Astrocyte of the cerebellum (primary cell): Measurements from ENCODE around the gene SLC9A1.
A peak's percentile ranks its signal among the peaks of the same experiment; 100 is the strongest.
"Not testable (repeated sequence)": the region's sequence is repeated elsewhere in the genome, so short reads cannot be mapped to it uniquely, and the experiment has no call there.

Experiments
- DNase-seq: peaks from one replicate; pipeline ENCODE4 v3.0.0-alpha.2; 2011; ENCODE audit warnings: low read depth
- H3K4me3 ChIP-seq: 2 replicates; pipeline ENCODE4 v1.5.1; 2011; ENCODE audit warnings: mild to moderate bottlenecking, low read depth, low read length, moderate library complexity
- CTCF ChIP-seq: IDR thresholded peaks from 2 replicates; pipeline ENCODE4 v1.5.1; 2012; ENCODE audit warnings: low read length, low read depth, moderate library complexity, mild to moderate bottlenecking; ENCODE audit errors: missing control alignments
- in situ Hi-C: cut with HindIII; loops from 2 replicates; pipeline ENCODE4 v1.10.0; 2017; ENCODE audit warnings: low sequenced_read_pairs

SLC9A1 gene

DNA sequence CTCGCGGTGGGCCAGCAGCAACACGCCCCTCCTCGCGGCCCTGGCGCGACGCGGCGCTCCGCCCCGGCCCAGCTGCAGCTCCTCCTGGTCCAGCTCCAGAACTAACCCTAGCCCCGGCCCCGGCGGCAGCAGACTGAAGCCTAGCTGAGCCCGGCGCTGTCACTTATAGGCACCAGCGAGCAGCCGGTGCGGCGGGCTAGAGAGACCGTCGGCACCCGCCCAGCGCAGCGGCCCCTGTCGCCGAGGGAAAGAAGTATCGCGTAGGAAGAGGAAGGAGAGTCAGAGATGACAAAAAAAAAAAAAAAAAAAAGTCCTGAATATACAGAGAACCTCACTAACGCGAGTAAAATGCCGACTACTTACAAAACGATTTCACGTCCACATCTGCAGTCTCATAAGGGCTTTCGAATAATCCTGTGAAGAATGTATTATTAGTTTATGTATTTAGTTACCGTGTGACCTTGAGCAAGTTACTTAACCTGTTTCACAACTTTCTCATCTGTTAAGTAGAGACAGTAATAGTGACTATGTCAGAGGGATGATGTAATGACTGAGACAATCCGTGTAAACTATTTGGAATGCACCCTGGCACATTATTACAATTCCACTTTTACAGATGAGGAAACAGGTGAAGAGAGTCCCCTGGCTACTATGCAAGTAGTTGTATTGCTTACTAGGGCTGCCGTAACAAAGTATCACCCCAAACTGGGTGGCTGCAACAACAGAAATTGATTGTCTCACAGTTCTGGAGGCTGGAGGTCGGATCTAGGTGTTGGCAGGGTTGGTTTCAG lies at the start of gene SLC9A1:
Gene SLC9A1 (minus strand): TSS at position 135 of the 791 bp plus-strand sequence. CDS start 791 bp downstream, outside the sequence.
- peak within 1 kb of the TSS; percentile 64 for H3K4me3 ChIP-seq
- peak; percentile 73 for DNase-seq
- in situ Hi-C loops: no loop called here
- peak; percentile 88 for TF ChIP-seq CTCF

DNA sequence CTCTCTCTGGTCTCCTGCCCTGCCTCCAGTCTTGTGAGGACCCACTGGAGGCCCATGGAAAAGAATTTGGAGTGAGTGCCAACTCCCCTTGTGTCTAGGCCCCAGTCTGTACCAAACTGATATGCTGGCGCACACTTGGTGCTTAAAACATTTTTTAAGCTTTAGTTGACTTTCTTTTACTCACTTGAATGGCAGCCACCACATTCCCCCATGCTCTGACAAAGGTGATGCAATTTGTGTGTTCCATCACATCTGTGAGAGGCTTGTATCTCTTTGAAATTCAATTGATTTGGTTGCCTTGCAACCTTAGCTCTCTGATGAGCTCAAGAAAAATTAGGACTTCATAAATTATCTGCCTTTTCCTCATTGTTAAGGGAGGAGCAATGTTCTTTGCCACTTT lies 49.0 kb upstream of the SLC9A1 start:
- TF ChIP-seq CTCF: no peak
- in situ Hi-C loops: no loop called here
- no peak for DNase-seq
- H3K4me3 ChIP-seq: no peak overlapping the region

GRCh38 chr1:27201295-27201694 lies 46.4 kb upstream of the SLC9A1 start:
- in situ Hi-C loops: no loop called here

DNA sequence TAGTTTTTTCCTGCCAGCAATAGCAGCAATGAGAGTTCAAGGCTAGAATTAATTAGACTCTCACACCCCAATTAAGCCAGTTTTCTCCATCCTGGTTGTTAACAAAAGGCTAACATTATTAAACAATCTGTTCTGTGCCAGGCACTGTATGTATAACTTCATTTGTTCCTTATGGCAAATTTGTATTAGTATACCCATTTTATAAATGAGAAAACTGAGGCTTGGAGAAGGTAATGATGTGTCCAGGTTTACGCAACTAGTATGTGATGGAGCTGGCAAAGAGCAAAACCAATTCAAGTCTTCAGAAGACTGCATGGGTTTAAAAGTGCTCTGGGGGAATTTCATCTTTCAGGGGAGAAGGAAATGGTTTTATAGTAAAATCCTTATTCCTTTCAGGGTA lies 38.3 kb upstream of the SLC9A1 start:
- no peak for TF ChIP-seq CTCF
- no peak overlapping the region for H3K4me3 ChIP-seq
- no peak for DNase-seq
- in situ Hi-C loops: no loop called here

More at GRCh38 chr1:27201295-27201694, 46.4 kb upstream of the SLC9A1 start:
- H3K4me3 ChIP-seq: no peak overlapping the region
- no peak for TF ChIP-seq CTCF
- DNase-seq: no peak

DNA sequence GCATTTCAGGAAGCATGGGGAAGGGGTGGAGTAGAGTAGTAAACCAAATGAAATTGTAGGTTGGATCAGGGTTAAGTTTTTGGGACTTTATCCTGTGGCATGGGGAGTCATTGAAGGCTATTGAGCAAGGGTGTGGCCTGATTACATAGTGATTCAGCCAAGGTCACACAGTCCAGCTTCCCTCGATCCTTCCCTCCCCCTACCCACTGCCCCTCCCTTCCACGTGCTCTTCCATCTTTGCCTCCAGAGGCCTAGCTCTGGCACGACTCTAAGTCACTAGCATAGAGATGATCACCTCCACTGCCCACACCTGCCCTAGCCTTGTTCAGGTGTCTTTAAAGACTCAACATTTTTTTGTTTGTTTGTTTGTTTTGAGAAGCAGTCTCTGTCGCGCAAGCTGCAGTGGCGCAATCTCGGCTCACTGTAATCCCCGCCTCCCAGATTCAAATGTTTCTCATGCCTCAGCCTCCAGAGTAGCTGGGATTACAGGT lies 37.2 kb upstream of the SLC9A1 start:
- in situ Hi-C loops: no loop called here
- H3K4me3 ChIP-seq: no peak overlapping the region
- no peak for TF ChIP-seq CTCF
- DNase-seq: no peak

- not testable (repeated sequence) for H3K4me3 ChIP-seq, DNase-seq
- in situ Hi-C loops: loop anchor here (5.0 to 10.0 kb wide), 2 partner anchors 42 to 60 kb away; no protein-coding TSS in a partner anchor
Observed at GRCh38 chr1:27184665-27185064, 29.7 kb upstream of the SLC9A1 start.

DNA sequence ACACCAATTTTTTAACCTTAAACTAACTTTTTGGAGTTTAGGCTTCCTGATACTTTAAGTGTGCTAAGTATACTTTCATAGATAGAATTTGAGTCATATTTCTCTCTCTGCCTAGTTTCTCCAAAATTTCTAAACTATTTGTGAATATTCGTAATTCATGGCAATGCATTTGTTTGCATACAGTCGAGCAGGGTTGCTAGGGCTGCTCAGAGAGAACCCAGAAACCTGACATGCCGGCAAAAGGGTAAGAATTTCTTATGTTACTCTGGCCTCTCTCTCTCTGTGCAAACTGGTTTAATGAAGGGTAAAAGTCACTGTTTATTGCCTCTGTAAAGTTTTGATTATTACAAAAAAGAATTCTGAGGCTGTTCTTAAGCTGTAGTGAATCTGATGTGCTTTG lies 25.1 kb upstream of the SLC9A1 start:
- no peak for DNase-seq
- no peak for TF ChIP-seq CTCF
- in situ Hi-C loops: loop anchor here (10.0 kb wide), 1 partner anchor 55 kb away; no protein-coding TSS in a partner anchor
- no peak overlapping the region for H3K4me3 ChIP-seq
